Activated CD8-positive, alpha-beta memory T cell treated with anti-CD3 and anti-CD28 coated beads, Interleukin-2, amount 10 ng/mL, durations not matched to agents 7 days and 5 days (primary cell): ENCODE measurements around the gene PARN. TPM values are rescaled to one million over a fixed set of nuclear protein-coding genes. Genes with fewer than 3 reads are reported as not detected.

Experiments
- ATAC-seq: fragments of 150-1000 bp; cut with Tn5 transposase; one replicate; pipeline ENCODE4 v1.10.0; 2021; ENCODE audit warnings: moderate library complexity
- CTCF ChIA-PET: fragments of 350-600 bp; sonication (Branson Sonifier 250); formaldehyde crosslinking; loops from one replicate; lab custom pipeline; 2021; ENCODE audit warnings: antibody characterized with exemption; lab: Charles Lee
- DNase-seq: peaks from one replicate; pipeline ENCODE4 v3.0.0-alpha.2; 2020
- H3K27ac Mint-ChIP-seq: one replicate; pipeline ENCODE4 v1.8.0; 2021; ENCODE audit warnings: mild to moderate bottlenecking, mixed read lengths
- H3K27me3 Mint-ChIP-seq: one replicate; pipeline ENCODE4 v1.8.0; 2021; ENCODE audit warnings: mixed read lengths
- H3K36me3 Mint-ChIP-seq: one replicate; pipeline ENCODE4 v1.8.0; 2021; ENCODE audit warnings: mild to moderate bottlenecking, mixed read lengths
- H3K4me1 Mint-ChIP-seq: one replicate; pipeline ENCODE4 v1.8.0; 2021; ENCODE audit warnings: mixed read lengths
- H3K4me3 Mint-ChIP-seq: one replicate; pipeline ENCODE4 v1.8.0; 2021; ENCODE audit warnings: mild to moderate bottlenecking, moderate library complexity, mixed read lengths
- H3K9me3 Mint-ChIP-seq: one replicate; pipeline ENCODE4 v1.8.0; 2022; ENCODE audit warnings: low read depth, mixed read lengths
- total RNA-seq, 2 experiments: library from RNA; stranded (reverse); gene quantifications; one replicate each; pipeline ENCODE4 v1.2.3, GENCODE V29; 2021

Gene PARN
- total RNA-seq, 2 experiments from 2014 or later: 40.7 to 44.6 TPM

DNA sequence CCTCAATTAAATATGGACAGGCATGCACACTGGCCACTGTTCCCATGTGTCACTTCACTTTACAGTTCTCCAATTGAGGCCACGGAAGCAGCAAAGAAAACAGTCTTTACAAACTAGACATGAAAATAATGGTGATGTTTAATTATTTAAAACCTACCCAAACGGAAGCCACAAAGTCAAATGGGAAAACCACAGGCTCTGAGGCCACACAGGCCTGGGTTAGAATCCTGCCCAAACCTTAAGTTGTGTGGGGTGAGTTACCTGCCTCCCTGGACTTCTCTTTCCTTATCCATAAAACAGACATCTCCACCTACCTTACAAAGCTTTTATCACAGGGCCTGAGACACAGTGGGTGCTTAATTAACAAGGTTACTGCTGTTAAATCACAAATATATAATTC is 137.4 kb downstream of the PARN start:
- H3K9me3 Mint-ChIP-seq: no peaks in the 10 kb centered on the region
- DNase-seq: no peak
- no peak overlapping the region for H3K27ac Mint-ChIP-seq
- ATAC-seq: no peak
- no peaks in the 10 kb centered on the region for H3K27me3 Mint-ChIP-seq
- peaks cover 5% of the 10 kb centered on the region for H3K36me3 Mint-ChIP-seq
- peaks cover 17% of the 10 kb centered on the region for H3K4me1 Mint-ChIP-seq
- CTCF ChIA-PET: no interaction called here
- no peak overlapping the region for H3K4me3 Mint-ChIP-seq

GRCh38 chr16:14491861-14492529 is 138.1 kb downstream of the PARN start:
- no peaks in the 10 kb centered on the region for H3K9me3 Mint-ChIP-seq

DNA sequence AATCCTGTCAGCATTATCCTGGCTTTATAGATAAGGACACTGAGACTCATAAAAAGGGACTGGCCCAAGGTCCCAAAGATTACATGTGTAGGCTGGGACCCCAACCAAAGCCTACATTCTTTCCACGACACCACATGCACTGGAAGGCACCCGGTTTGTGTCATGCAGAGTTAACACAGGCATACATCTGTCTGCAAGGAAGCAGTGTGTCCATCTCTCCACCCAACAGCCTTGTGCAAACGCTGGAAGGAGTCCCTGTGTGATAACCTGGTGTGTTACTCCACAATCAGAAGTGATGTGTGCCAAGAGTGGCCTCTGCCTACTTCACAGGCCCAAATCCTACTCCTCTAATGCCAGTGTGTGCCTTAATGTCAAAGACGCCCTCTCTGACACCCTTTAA is 139.8 kb downstream of the PARN start:
- ATAC-seq (no peak), DNase-seq (no peak)
- Mint-ChIP-seq H3K4me1 (peaks cover 18% of the 10 kb centered on the region), H3K9me3 (no peaks in the 10 kb centered on the region), H3K27ac (no peak overlapping the region), H3K36me3 (peaks cover 6% of the 10 kb centered on the region), H3K27me3 (no peaks in the 10 kb centered on the region), H3K4me3 (no peak overlapping the region)
- CTCF ChIA-PET: no interaction called here

More at GRCh38 chr16:14491861-14492529, 138.1 kb downstream of the PARN start:
- DNase-seq (no peak), ATAC-seq (no peak)
- no peak overlapping the region for H3K27ac Mint-ChIP-seq
- H3K27me3 Mint-ChIP-seq: no peaks in the 10 kb centered on the region
- CTCF ChIA-PET: interaction anchor here (1.5 kb wide), 1 partner anchor 10 kb away, joined by 3 read pairs; no protein-coding TSS in a partner anchor
- peaks cover 6% of the 10 kb centered on the region for H3K36me3 Mint-ChIP-seq
- H3K4me3 Mint-ChIP-seq: no peak overlapping the region
- peaks cover 18% of the 10 kb centered on the region for H3K4me1 Mint-ChIP-seq

- ATAC-seq: no peak
- Mint-ChIP-seq H3K4me3 (no peak overlapping the region), H3K27me3 (no peaks in the 10 kb centered on the region), H3K36me3 (peaks cover 2% of the 10 kb centered on the region), H3K9me3 (no peaks in the 10 kb centered on the region), H3K4me1 (peaks cover 18% of the 10 kb centered on the region), H3K27ac (no peak overlapping the region)
- DNase-seq: no peak
- CTCF ChIA-PET: interaction anchor here (0.6 to 1.2 kb wide), 2 partner anchors 15 to 128 kb away, joined by 3 read pairs; no protein-coding TSS in a partner anchor
Observed at GRCh38 chr16:14489460-14489859, 140.6 kb downstream of the PARN start.

DNA sequence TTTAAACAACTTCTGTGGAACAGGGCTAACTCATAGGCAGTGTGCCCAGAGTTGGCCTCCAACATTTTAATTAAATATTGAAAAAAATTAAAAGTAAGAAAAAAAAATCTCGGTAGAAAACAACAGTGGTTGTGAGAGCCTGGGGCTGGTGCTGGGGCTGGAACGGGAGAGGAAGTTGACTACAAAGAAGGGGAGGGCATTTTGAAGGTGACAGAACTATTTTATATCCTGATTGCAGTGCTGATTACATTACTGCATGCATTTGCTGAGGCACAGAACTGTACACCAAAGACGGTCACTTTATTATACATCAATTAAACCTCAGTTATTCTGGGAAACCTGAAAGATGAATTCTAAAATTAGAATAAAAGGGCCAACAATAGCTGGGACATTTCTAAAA is 142.5 kb downstream of the PARN start:
- ATAC-seq: no peak

DNA sequence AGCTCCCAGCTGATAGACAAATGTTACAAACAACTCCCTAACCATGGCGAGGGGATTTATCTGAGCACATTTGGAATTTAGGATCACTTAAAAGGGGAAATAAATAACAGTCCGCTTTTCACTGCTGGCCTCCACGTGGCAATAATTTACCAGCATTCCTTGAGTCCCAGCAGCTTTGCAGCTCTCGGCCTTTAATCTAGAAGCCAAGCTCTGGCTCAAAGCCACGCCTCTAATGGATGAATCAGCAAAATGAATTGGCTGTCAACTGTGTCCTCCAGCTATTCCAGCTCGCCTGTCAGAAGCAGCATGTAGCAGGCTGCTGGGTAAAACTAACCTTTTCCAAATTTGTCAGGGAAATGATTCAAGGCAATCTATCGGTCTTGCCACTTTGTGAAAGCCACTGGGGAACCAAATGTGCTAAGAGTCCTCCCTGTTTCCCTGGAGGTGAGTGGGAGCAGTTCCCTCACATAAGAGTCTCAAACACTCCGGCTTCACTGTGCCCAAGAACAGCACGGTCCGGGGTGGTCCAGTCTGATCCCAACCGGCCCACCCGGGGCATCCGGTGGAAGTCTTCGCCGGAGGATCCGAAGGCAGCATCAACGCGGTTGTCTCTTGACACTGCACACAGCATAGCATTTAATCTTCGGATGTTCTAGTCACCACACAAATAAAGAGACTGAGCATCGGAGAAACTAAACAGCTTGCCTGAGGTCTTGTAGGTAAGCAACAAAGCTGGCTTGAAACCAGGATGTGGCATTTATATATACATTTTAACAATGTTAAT is 143.3 kb downstream of the PARN start:
- Mint-ChIP-seq H3K9me3 (no peaks in the 10 kb centered on the region), H3K4me1 (peaks cover 5% of the 10 kb centered on the region), H3K27me3 (no peaks in the 10 kb centered on the region), H3K4me3 (no peak overlapping the region), H3K27ac (no peak overlapping the region), H3K36me3 (peaks cover 6% of the 10 kb centered on the region)
- no peak for ATAC-seq
- CTCF ChIA-PET: no interaction called here
- no peak for DNase-seq

More for the DNA sequence above, 142.5 kb downstream of the PARN start:
- Mint-ChIP-seq H3K4me3 (no peak overlapping the region), H3K27me3 (no peaks in the 10 kb centered on the region), H3K9me3 (no peaks in the 10 kb centered on the region), H3K27ac (no peak overlapping the region), H3K4me1 (peaks cover 13% of the 10 kb centered on the region), H3K36me3 (peaks cover 2% of the 10 kb centered on the region)
- CTCF ChIA-PET: no interaction called here
- no peak for DNase-seq

- Mint-ChIP-seq H3K27me3 (no peaks in the 10 kb centered on the region), H3K36me3 (peaks cover 12% of the 10 kb centered on the region), H3K4me3 (no peak overlapping the region), H3K9me3 (no peaks in the 10 kb centered on the region), H3K27ac (no peak overlapping the region), H3K4me1 (peaks cover 3% of the 10 kb centered on the region)
- CTCF ChIA-PET: no interaction called here
- ATAC-seq (no peak), DNase-seq (no peak)
Observed at GRCh38 chr16:14485811-14486519, 144.1 kb downstream of the PARN start.

DNA sequence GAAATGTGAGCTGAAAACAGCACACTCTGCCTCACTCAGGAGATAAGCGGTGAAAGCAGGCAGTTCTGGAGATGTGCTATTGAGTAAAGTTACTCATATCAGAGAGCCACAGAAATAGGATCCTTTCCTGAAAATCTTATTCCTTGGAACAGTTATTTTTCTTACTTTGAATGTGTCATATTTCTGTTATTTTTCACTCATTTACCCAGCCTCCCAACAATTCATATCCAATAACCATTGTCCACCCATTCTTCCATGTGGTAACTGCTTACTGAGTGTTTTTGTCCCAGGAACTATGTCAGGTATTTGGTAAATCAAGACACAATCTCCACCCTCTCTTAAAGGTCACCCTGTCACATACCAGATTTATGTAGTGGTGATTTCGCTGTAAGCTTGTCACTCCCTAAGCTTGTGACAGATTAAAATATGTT is 144.9 kb downstream of the PARN start:
- DNase-seq (no peak), ATAC-seq (no peak)
- Mint-ChIP-seq H3K4me3 (no peak overlapping the region), H3K36me3 (peaks cover 19% of the 10 kb centered on the region), H3K9me3 (no peaks in the 10 kb centered on the region), H3K4me1 (peaks cover 3% of the 10 kb centered on the region), H3K27ac (no peak overlapping the region), H3K27me3 (no peaks in the 10 kb centered on the region)
- CTCF ChIA-PET: no interaction called here

DNA sequence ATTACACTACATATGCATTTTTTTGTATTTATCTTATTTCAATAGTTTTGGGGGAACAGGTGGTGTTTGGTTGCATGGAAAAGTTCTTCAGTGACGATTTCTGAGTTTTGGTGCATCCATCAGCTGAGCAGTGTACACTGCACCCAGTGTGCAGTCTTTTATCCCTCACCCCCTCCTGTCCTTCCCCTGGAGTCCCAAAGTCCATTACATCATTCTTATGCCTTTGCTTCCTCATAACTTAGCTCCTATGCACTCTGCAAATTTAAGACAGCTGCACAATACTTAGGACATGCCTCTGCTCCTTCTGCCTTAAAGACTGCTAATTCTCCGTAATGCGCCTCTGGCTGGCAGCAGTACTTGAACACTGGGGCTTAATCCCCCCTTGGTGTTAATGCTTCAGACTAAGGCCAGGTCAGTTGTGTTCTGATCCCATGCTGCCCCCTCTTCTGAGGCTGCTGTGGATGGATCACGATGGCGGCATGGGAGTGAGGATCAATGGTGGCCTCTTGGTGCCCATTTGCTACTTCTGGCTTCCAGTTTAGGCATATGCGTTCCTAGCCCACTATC is 146.2 kb downstream of the PARN start:
- CTCF ChIA-PET: no interaction called here
- H3K9me3 Mint-ChIP-seq: no peaks in the 10 kb centered on the region
- no peak overlapping the region for H3K27ac Mint-ChIP-seq
- peaks cover 3% of the 10 kb centered on the region for H3K4me1 Mint-ChIP-seq
- ATAC-seq (no peak), DNase-seq (no peak)
- H3K36me3 Mint-ChIP-seq: peaks cover 26% of the 10 kb centered on the region
- H3K4me3 Mint-ChIP-seq: no peak overlapping the region
- no peaks in the 10 kb centered on the region for H3K27me3 Mint-ChIP-seq

- CTCF ChIA-PET: no interaction called here
- ATAC-seq (no peak), DNase-seq (no peak)
- Mint-ChIP-seq H3K4me3 (no peak overlapping the region), H3K9me3 (peaks cover 2% of the 10 kb centered on the region), H3K4me1 (no peaks in the 10 kb centered on the region), H3K27me3 (no peaks in the 10 kb centered on the region), H3K27ac (no peak overlapping the region), H3K36me3 (peaks cover 28% of the 10 kb centered on the region)
Observed at GRCh38 chr16:14476183-14476582, 153.9 kb downstream of the PARN start.

- DNase-seq (no peak), ATAC-seq (no peak)
- peaks cover 2% of the 10 kb centered on the region for H3K9me3 Mint-ChIP-seq
- no peak overlapping the region for H3K4me3 Mint-ChIP-seq
- no peaks in the 10 kb centered on the region for H3K4me1 Mint-ChIP-seq
- H3K27ac Mint-ChIP-seq: no peak overlapping the region
- H3K27me3 Mint-ChIP-seq: no peaks in the 10 kb centered on the region
- H3K36me3 Mint-ChIP-seq: peaks cover 23% of the 10 kb centered on the region
- CTCF ChIA-PET: no interaction called here
Observed at GRCh38 chr16:14475370-14476139, 154.5 kb downstream of the PARN start.

GRCh38 chr16:14473488-14473887 is 156.6 kb downstream of the PARN start:
- no peak overlapping the region for H3K27ac Mint-ChIP-seq
- CTCF ChIA-PET: interaction anchor here (1.5 kb wide), 1 partner anchor 15 kb away, joined by 3 read pairs; no protein-coding TSS in a partner anchor

More at GRCh38 chr16:14473488-14473887, 156.6 kb downstream of the PARN start:
- no peaks in the 10 kb centered on the region for H3K27me3 Mint-ChIP-seq
- H3K36me3 Mint-ChIP-seq: peaks cover 10% of the 10 kb centered on the region
- no peak overlapping the region for H3K4me3 Mint-ChIP-seq
- peaks cover 2% of the 10 kb centered on the region for H3K9me3 Mint-ChIP-seq
- DNase-seq: no peak
- ATAC-seq: no peak
- no peaks in the 10 kb centered on the region for H3K4me1 Mint-ChIP-seq
